ES-I3 (cell line): ENCODE measurements around the gene ALDH2.
A peak's percentile ranks its signal among the peaks of the same experiment; 100 is the strongest.
"Not testable (repeated sequence)": the region's sequence is repeated elsewhere in the genome, so short reads cannot be mapped to it uniquely, and the experiment has no call there.

Experiments used
- H3K36me3 ChIP-seq: 2 replicates; pipeline ENCODE4 v1.6.1; 2013; ENCODE audit warnings: mild to moderate bottlenecking, low read length, control low read depth, moderate library complexity; ENCODE audit not compliant: insufficient read depth
- H3K4me1 ChIP-seq: 2 replicates; pipeline ENCODE4 v1.6.1; 2013; ENCODE audit warnings: mild to moderate bottlenecking, control low read depth, low read length; ENCODE audit not compliant: insufficient read depth
- H3K9ac ChIP-seq: 2 replicates; pipeline ENCODE4 v1.6.1; 2013; ENCODE audit warnings: low read depth, mild to moderate bottlenecking, low read length, moderate library complexity
- H3K9me3 ChIP-seq: 2 replicates; pipeline ENCODE4 v1.6.1; 2013; ENCODE audit warnings: mild to moderate bottlenecking, low read length, moderate library complexity; ENCODE audit not compliant: control insufficient read depth, insufficient read depth

Gene ALDH2

GRCh38 chr12:111766608-111767361, at the start of gene ALDH2:
ALDH2 (plus strand) TSS chr12:111766933; CDS start chr12:111766983, 50 bp downstream.
- peaks cover 4% of the 10 kb centered on the region; the same call in 1 of the 2 replicates for H3K4me1 ChIP-seq
- peak within 1 kb of the TSS; percentile 60 for H3K9ac ChIP-seq
- H3K36me3 ChIP-seq: no peaks in the 10 kb centered on the region
- no peaks in the 10 kb centered on the region; the same call in 1 of the 2 replicates for H3K9me3 ChIP-seq

- H3K9me3 ChIP-seq, H3K4me1 ChIP-seq, H3K36me3 ChIP-seq, H3K9ac ChIP-seq: not testable (repeated sequence)
Observed at GRCh38 chr12:111719316-111719715, 47.4 kb upstream of the ALDH2 start.

GRCh38 chr12:111720457-111720856, 46.3 kb upstream of the ALDH2 start:
- Histone ChIP-seq H3K9me3 (no peaks in the 10 kb centered on the region; the same call in 1 of the 2 replicates), H3K9ac (no peak overlapping the region), H3K36me3 (no peaks in the 10 kb centered on the region; the same call in 1 of the 2 replicates), H3K4me1 (no peaks in the 10 kb centered on the region)

GRCh38 chr12:111723646-111724360, 42.9 kb upstream of the ALDH2 start:
- H3K4me1 ChIP-seq, H3K9me3 ChIP-seq, H3K9ac ChIP-seq, H3K36me3 ChIP-seq: not testable (repeated sequence)

GRCh38 chr12:111728795-111729194, 37.9 kb upstream of the ALDH2 start:
- Histone ChIP-seq H3K9me3 (no peaks in the 10 kb centered on the region; the same call in 1 of the 2 replicates), H3K36me3 (no peaks in the 10 kb centered on the region; the same call in 1 of the 2 replicates), H3K9ac (no peak overlapping the region), H3K4me1 (no peaks in the 10 kb centered on the region)

- H3K9ac ChIP-seq: no peak overlapping the region
- no peaks in the 10 kb centered on the region; the same call in 1 of the 2 replicates for H3K36me3 ChIP-seq
- H3K9me3 ChIP-seq: no peaks in the 10 kb centered on the region
- H3K4me1 ChIP-seq: no peaks in the 10 kb centered on the region
Observed at GRCh38 chr12:111730420-111730819, 36.3 kb upstream of the ALDH2 start.

GRCh38 chr12:111732786-111733185, 33.9 kb upstream of the ALDH2 start:
- Histone ChIP-seq H3K9me3 (no peaks in the 10 kb centered on the region), H3K36me3 (peaks cover 6% of the 10 kb centered on the region; the same call in 1 of the 2 replicates), H3K9ac (no peak overlapping the region), H3K4me1 (no peaks in the 10 kb centered on the region)

- Histone ChIP-seq H3K4me1 (no peaks in the 10 kb centered on the region), H3K9ac (no peak overlapping the region), H3K9me3 (no peaks in the 10 kb centered on the region), H3K36me3 (peaks cover 6% of the 10 kb centered on the region; the same call in 1 of the 2 replicates)
Observed at GRCh38 chr12:111733340-111733915, 33.3 kb upstream of the ALDH2 start.

- not testable (repeated sequence) for H3K9me3 ChIP-seq, H3K36me3 ChIP-seq, H3K4me1 ChIP-seq, H3K9ac ChIP-seq
Observed at GRCh38 chr12:111739524-111739923, 27.2 kb upstream of the ALDH2 start.

GRCh38 chr12:111741235-111741812, 25.4 kb upstream of the ALDH2 start:
- Histone ChIP-seq H3K9me3 (no peaks in the 10 kb centered on the region), H3K9ac (no peak overlapping the region), H3K4me1 (no peaks in the 10 kb centered on the region), H3K36me3 (peaks cover 6% of the 10 kb centered on the region)

- Histone ChIP-seq H3K36me3 (no peaks in the 10 kb centered on the region; the same call in 1 of the 2 replicates), H3K9me3 (no peaks in the 10 kb centered on the region), H3K4me1 (no peaks in the 10 kb centered on the region), H3K9ac (no peak overlapping the region)
Observed at GRCh38 chr12:111745211-111745610, 21.5 kb upstream of the ALDH2 start.

GRCh38 chr12:111747333-111747732, 19.4 kb upstream of the ALDH2 start:
- Histone ChIP-seq H3K36me3 (no peaks in the 10 kb centered on the region; the same call in none of the 2 replicates), H3K9ac (no peak overlapping the region)

GRCh38 chr12:111748151-111748672, 18.5 kb upstream of the ALDH2 start:
- no peaks in the 10 kb centered on the region; the same call in 1 of the 2 replicates for H3K4me1 ChIP-seq
- no peak overlapping the region for H3K9ac ChIP-seq
- H3K9me3 ChIP-seq: no peaks in the 10 kb centered on the region
- no peaks in the 10 kb centered on the region; the same call in none of the 2 replicates for H3K36me3 ChIP-seq

More at GRCh38 chr12:111747333-111747732, 19.4 kb upstream of the ALDH2 start:
- Histone ChIP-seq H3K4me1 (no peaks in the 10 kb centered on the region), H3K9me3 (no peaks in the 10 kb centered on the region)

GRCh38 chr12:111748867-111749266, 17.9 kb upstream of the ALDH2 start:
- no peak overlapping the region for H3K9ac ChIP-seq
- H3K4me1 ChIP-seq: no peaks in the 10 kb centered on the region; the same call in 1 of the 2 replicates
- no peaks in the 10 kb centered on the region for H3K9me3 ChIP-seq
- no peaks in the 10 kb centered on the region; the same call in none of the 2 replicates for H3K36me3 ChIP-seq
